HEK293 (cell line): ENCODE results near the gene GTF3C5.

Source experiments
- MYNN ChIP-seq: fragments of 450-650 bp; formaldehyde crosslinking; IDR thresholded peaks from 2 replicates; pipeline ENCODE4 v1.5.1; 2016; ENCODE audit warnings: missing biosample characterization, missing genetic modification characterization, borderline replicate concordance
- ZFP37 ChIP-seq: fragments of 450-650 bp; formaldehyde crosslinking; IDR thresholded peaks from 2 replicates; pipeline ENCODE4 v1.5.1; 2016; ENCODE audit warnings: missing biosample characterization, missing genetic modification characterization
- ZNF274 ChIP-seq, 2 experiments: fragments of 200-500 bp in 1 of 2; fragments of 450-650 bp in 1 of 2; sonication (Bioruptor generic) in 1 of 2; formaldehyde crosslinking in 1 of 2; IDR thresholded peaks; 2 replicates each; pipeline versions ENCODE4 v1.5.1 to v1.6.1; 2014 to 2016; ENCODE audit warnings: borderline replicate concordance in 1 of 2, inconsistent platforms in 1 of 2, low read length in 1 of 2, missing biosample characterization in 1 of 2, missing genetic modification characterization in 1 of 2
- ZNF416 ChIP-seq: fragments of 450-650 bp; formaldehyde crosslinking; IDR thresholded peaks from 2 replicates; pipeline ENCODE4 v1.5.1; 2016; ENCODE audit warnings: missing biosample characterization, missing genetic modification characterization
- TF ChIP-seq, protein P1 (sequence below): fragments of 450-650 bp; formaldehyde crosslinking; IDR thresholded peaks from 2 replicates; pipeline ENCODE4 v1.5.1; 2016; ENCODE audit warnings: missing biosample characterization, missing genetic modification characterization
- TF ChIP-seq, protein P2 (sequence below): fragments of 450-650 bp; formaldehyde crosslinking; IDR thresholded peaks from 2 replicates; pipeline ENCODE4 v1.5.1; 2016; ENCODE audit warnings: missing biosample characterization, missing genetic modification characterization, low read depth
- TF ChIP-seq, protein P3 (sequence below): IDR thresholded peaks from 2 replicates; pipeline ENCODE4 v1.6.1; 2011; ENCODE audit warnings: mild to moderate bottlenecking, low read depth, low read length, borderline replicate concordance

DNA sequence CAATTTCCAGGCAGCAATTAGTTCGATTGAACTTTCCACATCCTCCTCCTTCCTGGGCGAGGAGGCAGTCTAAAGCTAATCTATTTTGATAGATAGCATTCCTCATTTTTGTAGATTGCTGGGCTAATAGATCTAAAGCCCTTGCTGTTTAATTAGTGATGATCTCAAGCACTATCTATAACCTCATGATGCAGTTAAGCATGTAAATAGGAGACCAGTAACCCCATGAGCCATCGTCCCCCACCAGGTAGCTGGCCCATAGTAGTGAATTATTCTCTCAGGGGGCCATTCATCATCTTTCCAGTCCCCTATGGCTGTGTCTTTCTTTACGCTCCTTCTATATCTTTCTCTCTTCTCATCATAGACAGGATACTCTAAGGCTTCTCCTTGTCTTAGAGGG, 45.9 kb downstream of the GTF3C5 start:
- TF ChIP-seq, protein P1, sequence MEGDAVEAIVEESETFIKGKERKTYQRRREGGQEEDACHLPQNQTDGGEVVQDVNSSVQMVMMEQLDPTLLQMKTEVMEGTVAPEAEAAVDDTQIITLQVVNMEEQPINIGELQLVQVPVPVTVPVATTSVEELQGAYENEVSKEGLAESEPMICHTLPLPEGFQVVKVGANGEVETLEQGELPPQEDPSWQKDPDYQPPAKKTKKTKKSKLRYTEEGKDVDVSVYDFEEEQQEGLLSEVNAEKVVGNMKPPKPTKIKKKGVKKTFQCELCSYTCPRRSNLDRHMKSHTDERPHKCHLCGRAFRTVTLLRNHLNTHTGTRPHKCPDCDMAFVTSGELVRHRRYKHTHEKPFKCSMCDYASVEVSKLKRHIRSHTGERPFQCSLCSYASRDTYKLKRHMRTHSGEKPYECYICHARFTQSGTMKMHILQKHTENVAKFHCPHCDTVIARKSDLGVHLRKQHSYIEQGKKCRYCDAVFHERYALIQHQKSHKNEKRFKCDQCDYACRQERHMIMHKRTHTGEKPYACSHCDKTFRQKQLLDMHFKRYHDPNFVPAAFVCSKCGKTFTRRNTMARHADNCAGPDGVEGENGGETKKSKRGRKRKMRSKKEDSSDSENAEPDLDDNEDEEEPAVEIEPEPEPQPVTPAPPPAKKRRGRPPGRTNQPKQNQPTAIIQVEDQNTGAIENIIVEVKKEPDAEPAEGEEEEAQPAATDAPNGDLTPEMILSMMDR (tag by site-specific recombination), result no peak
- TF ChIP-seq ZNF416 (tag by site-specific recombination) (no peak), ZNF274 (IDR thresholded peaks at IDR 0.05; ENCODE audit: low read length) (no peak), ZNF274 (tag by site-specific recombination; IDR thresholded peaks at IDR 0.05; ENCODE audit: borderline replicate concordance) (no peak), ZFP37 (tag by site-specific recombination) (no peak), MYNN (tag by site-specific recombination) (no peak)
- TF ChIP-seq, protein P2, sequence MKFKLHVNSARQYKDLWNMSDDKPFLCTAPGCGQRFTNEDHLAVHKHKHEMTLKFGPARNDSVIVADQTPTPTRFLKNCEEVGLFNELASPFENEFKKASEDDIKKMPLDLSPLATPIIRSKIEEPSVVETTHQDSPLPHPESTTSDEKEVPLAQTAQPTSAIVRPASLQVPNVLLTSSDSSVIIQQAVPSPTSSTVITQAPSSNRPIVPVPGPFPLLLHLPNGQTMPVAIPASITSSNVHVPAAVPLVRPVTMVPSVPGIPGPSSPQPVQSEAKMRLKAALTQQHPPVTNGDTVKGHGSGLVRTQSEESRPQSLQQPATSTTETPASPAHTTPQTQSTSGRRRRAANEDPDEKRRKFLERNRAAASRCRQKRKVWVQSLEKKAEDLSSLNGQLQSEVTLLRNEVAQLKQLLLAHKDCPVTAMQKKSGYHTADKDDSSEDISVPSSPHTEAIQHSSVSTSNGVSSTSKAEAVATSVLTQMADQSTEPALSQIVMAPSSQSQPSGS (tag by site-specific recombination), result no peak
- TF ChIP-seq, protein P3, sequence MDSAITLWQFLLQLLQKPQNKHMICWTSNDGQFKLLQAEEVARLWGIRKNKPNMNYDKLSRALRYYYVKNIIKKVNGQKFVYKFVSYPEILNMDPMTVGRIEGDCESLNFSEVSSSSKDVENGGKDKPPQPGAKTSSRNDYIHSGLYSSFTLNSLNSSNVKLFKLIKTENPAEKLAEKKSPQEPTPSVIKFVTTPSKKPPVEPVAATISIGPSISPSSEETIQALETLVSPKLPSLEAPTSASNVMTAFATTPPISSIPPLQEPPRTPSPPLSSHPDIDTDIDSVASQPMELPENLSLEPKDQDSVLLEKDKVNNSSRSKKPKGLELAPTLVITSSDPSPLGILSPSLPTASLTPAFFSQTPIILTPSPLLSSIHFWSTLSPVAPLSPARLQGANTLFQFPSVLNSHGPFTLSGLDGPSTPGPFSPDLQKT, result no peak
